Measurements from ENCODE around the gene NPR2.

- no peak for TF ChIP-seq CTCF (conservative IDR thresholded peaks at IDR 0.05; ENCODE audit: low read length)
- TF ChIP-seq EZH2phosphoT487 (IDR thresholded peaks at IDR 0.05; ENCODE audit: borderline replicate concordance, low read depth, low read length): no peak
Measured at GRCh38 chr9:35828716-35829083, 37.3 kb downstream of the NPR2 start, which contains the start of gene FAM221B.
